Neural crest cell (in vitro differentiated cells): ENCODE measurements around the gene FSD1. TPM values are rescaled to one million over a fixed set of nuclear protein-coding genes. Genes with fewer than 3 reads are reported as not detected.
A peak's percentile ranks its signal among the peaks of the same experiment; 100 is the strongest.

Source experiments
- DNase-seq: peaks from one replicate; pipeline ENCODE4 v3.0.0; 2021; ENCODE audit warnings: low read depth, mixed read lengths, low spot score
- H3K27ac Mint-ChIP-seq: one replicate; pipeline ENCODE4 v1.8.0; 2021; ENCODE audit warnings: mild to moderate bottlenecking, mixed read lengths; ENCODE audit not compliant: unreplicated experiment
- H3K27me3 Mint-ChIP-seq: 2 replicates; pipeline ENCODE4 v1.8.0; 2021; ENCODE audit warnings: low read depth, mild to moderate bottlenecking, mixed read lengths
- H3K36me3 Mint-ChIP-seq: 2 replicates; pipeline ENCODE4 v1.8.0; 2021; ENCODE audit warnings: low read depth, mild to moderate bottlenecking, mixed read lengths
- H3K4me1 Mint-ChIP-seq: 2 replicates; pipeline ENCODE4 v1.8.0; 2021; ENCODE audit warnings: mixed read lengths
- H3K4me3 Mint-ChIP-seq: one replicate; pipeline ENCODE4 v1.8.0; 2021; ENCODE audit warnings: mild to moderate bottlenecking, mixed read lengths
- H3K9me3 Mint-ChIP-seq: 2 replicates; pipeline ENCODE4 v1.8.0; 2021; ENCODE audit warnings: mixed read lengths
- total RNA-seq: library from RNA; stranded (reverse); gene quantifications from 2 replicates; pipeline ENCODE4 v1.2.1, GENCODE V29; 2021
- TF ChIP-seq, protein P1 (sequence below): fragments of 200-600 bp; sonication (generic); conservative IDR thresholded peaks from 2 replicates; pipeline ENCODE4 v1.5.0; 2021; ENCODE audit warnings: antibody characterized with exemption, mild to moderate bottlenecking

Gene FSD1
- total RNA-seq, 1 donor from 2014 or later: 51.9 TPM

DNA sequence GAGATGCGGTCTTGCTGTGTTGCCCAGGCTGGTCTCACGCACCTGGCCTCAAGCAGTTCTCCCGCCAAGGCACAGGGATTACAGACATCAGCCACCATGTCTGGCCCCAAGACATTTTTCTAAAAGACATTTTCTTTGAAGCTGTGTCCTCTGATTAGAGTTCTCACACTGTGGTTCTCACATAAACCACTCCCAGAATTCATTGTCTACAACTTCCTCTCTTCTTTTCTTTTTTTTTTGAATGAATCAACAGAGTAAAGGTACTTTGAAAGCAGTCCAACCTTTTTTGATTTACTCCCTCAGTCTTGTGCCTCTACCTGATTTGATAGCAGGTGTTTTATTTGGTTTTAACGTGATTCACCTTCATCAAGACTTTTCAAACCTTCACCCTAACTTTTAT lies 39.6 kb upstream of the FSD1 start:
- TF ChIP-seq, protein P1, sequence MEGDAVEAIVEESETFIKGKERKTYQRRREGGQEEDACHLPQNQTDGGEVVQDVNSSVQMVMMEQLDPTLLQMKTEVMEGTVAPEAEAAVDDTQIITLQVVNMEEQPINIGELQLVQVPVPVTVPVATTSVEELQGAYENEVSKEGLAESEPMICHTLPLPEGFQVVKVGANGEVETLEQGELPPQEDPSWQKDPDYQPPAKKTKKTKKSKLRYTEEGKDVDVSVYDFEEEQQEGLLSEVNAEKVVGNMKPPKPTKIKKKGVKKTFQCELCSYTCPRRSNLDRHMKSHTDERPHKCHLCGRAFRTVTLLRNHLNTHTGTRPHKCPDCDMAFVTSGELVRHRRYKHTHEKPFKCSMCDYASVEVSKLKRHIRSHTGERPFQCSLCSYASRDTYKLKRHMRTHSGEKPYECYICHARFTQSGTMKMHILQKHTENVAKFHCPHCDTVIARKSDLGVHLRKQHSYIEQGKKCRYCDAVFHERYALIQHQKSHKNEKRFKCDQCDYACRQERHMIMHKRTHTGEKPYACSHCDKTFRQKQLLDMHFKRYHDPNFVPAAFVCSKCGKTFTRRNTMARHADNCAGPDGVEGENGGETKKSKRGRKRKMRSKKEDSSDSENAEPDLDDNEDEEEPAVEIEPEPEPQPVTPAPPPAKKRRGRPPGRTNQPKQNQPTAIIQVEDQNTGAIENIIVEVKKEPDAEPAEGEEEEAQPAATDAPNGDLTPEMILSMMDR: no peak
- Mint-ChIP-seq H3K27ac (no peak overlapping the region), H3K9me3 (no peaks in the 10 kb centered on the region), H3K27me3 (no peaks in the 10 kb centered on the region), H3K36me3 (no peaks in the 10 kb centered on the region), H3K4me3 (no peak overlapping the region), H3K4me1 (peaks cover 4% of the 10 kb centered on the region)
- no peak for DNase-seq

DNA sequence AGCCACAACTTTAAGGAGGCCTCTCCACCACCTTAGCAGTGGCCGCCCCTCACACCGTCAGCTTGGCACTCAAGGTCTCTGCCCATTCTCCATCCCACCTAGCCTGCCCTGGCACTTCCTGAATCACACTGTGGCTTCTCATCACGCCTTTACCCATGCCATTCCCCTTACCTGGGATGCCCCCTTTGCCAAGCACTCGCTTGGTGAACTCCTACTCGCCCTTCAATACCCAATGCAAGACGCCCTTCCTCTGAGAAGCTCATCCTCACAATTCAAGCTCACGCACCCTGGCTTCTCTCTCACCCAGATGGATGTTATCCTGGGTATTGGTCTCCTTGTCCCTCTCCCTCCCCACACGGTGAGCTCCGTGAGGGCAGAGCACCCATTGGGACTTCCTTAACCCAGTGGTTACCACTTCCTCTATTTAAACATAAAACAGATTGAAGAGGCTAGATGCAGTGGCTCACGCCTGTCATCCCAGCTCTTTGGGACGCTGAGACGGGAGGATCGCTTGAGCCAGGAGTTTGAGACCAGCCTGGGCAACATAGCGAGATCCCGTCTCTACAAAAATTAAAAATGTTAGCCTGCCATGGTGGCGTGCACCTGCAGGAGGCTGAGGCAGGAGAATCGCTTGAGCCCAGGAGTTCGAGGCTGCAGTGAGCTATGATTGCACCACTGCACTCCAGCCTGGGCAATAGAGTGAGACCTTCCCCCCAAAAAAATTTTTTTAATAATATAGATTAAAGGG lies 38.0 kb upstream of the FSD1 start:
- Mint-ChIP-seq H3K9me3 (no peaks in the 10 kb centered on the region), H3K27me3 (no peaks in the 10 kb centered on the region), H3K36me3 (no peaks in the 10 kb centered on the region), H3K27ac (no peak overlapping the region), H3K4me3 (no peak overlapping the region), H3K4me1 (peaks cover 4% of the 10 kb centered on the region)
- DNase-seq: no peak
- TF ChIP-seq, protein P1: no peak

DNA sequence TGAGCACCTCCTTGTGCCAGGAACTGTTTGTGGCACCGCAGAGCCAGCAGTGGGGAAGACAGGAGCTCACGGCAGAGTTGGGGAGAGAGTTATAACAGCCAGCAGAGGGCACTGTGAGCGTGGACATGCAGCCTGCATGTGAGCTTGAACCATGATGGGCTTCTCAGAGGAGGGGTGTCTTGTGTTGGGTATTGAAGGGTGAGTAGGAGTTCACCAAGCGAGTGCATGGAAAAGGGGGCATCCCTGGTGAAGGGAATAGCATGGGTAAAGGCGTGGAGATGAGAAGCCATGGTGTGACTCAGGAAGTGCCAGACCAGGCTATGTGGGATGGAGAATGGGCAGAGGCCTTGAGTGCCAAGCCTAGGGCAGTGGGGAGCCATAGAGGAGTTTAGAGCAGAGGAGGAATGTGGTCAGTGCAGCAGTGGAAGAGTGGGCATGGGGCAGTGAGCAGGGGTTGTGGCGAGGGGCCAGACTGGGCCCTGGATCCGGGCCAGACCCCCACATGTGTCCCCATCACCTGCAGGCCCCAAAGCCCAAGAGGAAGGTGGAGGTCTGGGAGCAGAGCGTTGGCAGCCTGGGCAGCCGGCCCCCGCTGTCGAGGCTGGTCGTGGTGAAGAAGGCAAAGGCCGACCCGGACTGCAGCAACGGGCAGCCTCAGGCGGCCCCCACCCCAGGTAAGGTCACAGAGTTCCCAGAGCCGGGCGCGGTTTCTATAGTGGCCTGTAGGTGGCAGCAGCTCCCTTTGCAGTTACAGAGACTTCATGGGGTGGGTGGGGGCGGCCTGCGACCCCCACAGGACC lies 37.1 kb upstream of the FSD1 start:
- Mint-ChIP-seq H3K4me3 (no peak overlapping the region), H3K27me3 (no peaks in the 10 kb centered on the region), H3K4me1 (peaks cover 4% of the 10 kb centered on the region), H3K36me3 (no peaks in the 10 kb centered on the region), H3K27ac (no peak overlapping the region), H3K9me3 (no peaks in the 10 kb centered on the region)
- TF ChIP-seq, protein P1: peak; percentile 85
- peak; percentile 71 for DNase-seq

DNA sequence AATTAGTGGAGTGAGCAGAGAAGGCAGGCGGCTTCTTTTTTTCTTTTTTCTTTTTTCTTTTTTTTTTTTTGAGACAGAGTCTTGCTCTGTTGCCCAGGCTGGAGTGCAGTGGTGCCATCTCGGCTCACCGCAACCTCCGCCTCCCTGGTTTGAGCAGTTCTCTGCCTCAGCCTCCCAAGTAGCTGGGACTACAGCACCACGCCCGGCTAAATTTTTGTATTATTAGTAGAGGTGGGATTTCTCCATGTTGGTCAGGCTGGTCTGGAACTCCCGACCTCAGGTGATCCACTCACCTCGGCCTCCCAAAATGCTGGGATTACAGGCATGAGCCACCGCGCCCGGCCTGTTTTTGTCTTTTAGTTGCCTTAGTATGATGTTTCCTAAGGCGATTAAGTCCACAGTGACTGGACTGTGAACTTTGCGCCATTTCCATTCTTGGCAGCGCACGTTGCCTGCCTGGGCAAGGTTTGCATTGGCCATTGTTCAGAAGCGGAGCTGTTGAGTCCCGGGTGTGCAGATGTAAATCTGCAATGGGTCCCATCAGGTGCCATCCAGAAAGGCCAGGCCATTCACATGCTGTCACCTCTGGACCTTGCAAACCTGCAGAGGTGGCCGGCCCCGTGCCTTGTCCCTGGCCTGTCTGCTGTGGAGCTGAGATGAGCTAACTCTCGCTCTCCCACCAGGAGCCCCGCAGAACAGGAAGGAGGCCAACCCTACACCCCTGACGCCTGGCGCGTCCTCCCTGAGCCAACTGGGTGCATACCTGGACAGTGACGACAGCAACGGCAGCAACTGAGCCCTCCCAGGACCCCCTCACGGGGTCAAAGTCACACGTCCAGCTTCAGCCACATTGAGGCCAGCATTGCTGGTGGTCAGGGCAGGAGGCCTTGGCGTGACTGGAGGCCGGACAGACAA lies 36.2 kb upstream of the FSD1 start:
- Mint-ChIP-seq H3K4me1 (peaks cover 4% of the 10 kb centered on the region), H3K4me3 (no peak overlapping the region), H3K27me3 (no peaks in the 10 kb centered on the region), H3K36me3 (no peaks in the 10 kb centered on the region), H3K27ac (no peak overlapping the region), H3K9me3 (no peaks in the 10 kb centered on the region)
- no peak for DNase-seq
- TF ChIP-seq, protein P1: no peak

DNA sequence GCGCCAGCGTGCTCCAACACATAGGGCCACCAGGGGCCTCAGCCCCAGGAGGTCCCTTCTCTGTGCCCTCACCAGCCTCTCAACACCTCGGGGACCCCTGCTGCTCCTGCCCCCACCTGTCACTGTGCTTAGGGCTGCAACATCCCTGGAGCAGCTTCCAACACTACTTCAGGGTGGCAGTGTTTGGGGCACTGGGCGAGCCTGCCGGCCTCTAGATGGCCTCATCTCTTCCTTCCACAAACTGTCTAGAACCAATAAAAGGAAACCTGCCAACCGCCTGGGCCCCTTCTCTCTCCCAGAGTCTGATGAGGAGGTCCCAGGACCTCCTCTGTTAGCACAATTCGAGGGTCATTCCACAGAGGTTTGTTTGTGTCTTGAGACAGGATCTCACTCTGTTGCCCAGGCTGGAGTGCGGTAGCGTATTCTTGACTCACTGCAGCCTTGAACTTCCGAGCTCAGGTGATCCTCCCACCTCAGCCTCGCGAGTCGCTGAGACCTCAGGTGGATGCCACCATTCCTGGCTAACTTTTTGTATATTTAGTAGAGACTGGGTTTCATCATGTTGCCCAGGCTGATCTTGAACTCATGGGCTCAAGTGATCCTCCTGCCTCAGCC lies 35.5 kb upstream of the FSD1 start:
- no peak for DNase-seq
- Mint-ChIP-seq H3K4me1 (peaks cover 4% of the 10 kb centered on the region), H3K27ac (no peak overlapping the region), H3K4me3 (no peak overlapping the region), H3K36me3 (no peaks in the 10 kb centered on the region), H3K9me3 (no peaks in the 10 kb centered on the region), H3K27me3 (no peaks in the 10 kb centered on the region)
- TF ChIP-seq, protein P1: no peak
